ENCODE measurements around the gene AMIGO3.
"Not testable (repeated sequence)": the region's sequence is repeated elsewhere in the genome, so short reads cannot be mapped to it uniquely, and the experiment has no call there.

The AMIGO3 gene

GRCh38 chr3:49719214-49719884 lies at the start of gene AMIGO3:
AMIGO3 (minus strand) TSS chr3:49719684; CDS start chr3:49719465, 219 bp downstream.
- peak; percentile 89 to 94 for DNase-seq

- no peak for DNase-seq
Observed at GRCh38 chr3:49763981-49764380, 44.5 kb upstream of the AMIGO3 start.

- DNase-seq, result no peak
Observed at GRCh38 chr3:49761661-49762060, 42.2 kb upstream of the AMIGO3 start.

- no peak for DNase-seq
Observed at GRCh38 chr3:49759226-49759625, 39.7 kb upstream of the AMIGO3 start.

- no peak for DNase-seq
Observed at GRCh38 chr3:49757197-49757596, 37.7 kb upstream of the AMIGO3 start.

- no peak for DNase-seq
Observed at GRCh38 chr3:49756036-49756435, 36.6 kb upstream of the AMIGO3 start.

GRCh38 chr3:49754536-49754935 lies 35.1 kb upstream of the AMIGO3 start:
- DNase-seq, result no peak

GRCh38 chr3:49751501-49751900 lies 32.0 kb upstream of the AMIGO3 start:
- DNase-seq, result no peak

- DNase-seq, result no peak
Observed at GRCh38 chr3:49750056-49750455, 30.6 kb upstream of the AMIGO3 start.

- DNase-seq, result not testable (repeated sequence)
Observed at GRCh38 chr3:49748874-49749273, 29.4 kb upstream of the AMIGO3 start.

- no peak for DNase-seq
Observed at GRCh38 chr3:49747792-49748480, 28.5 kb upstream of the AMIGO3 start.

GRCh38 chr3:49745986-49746385 lies 26.5 kb upstream of the AMIGO3 start:
- DNase-seq, result no peak

- no peak for DNase-seq
Observed at GRCh38 chr3:49740427-49740826, 20.9 kb upstream of the AMIGO3 start.

- DNase-seq, result no peak
Observed at GRCh38 chr3:49738067-49738713, 18.7 kb upstream of the AMIGO3 start.

- DNase-seq, result no peak
Observed at GRCh38 chr3:49734752-49735151, 15.3 kb upstream of the AMIGO3 start.

GRCh38 chr3:49733551-49733950 lies 14.1 kb upstream of the AMIGO3 start:
- DNase-seq, result no peak

- DNase-seq, result no peak
Observed at GRCh38 chr3:49732597-49732996, 13.1 kb upstream of the AMIGO3 start.

GRCh38 chr3:49729966-49730609 lies 10.6 kb upstream of the AMIGO3 start:
- DNase-seq, result no peak

GRCh38 chr3:49727924-49728361 lies 8.5 kb upstream of the AMIGO3 start:
- DNase-seq, result no peak

GRCh38 chr3:49727154-49727923 lies 7.9 kb upstream of the AMIGO3 start:
- DNase-seq, result no peak

GRCh38 chr3:49725906-49726681 lies 6.6 kb upstream of the AMIGO3 start:
- DNase-seq, result no peak

- DNase-seq, result no peak
Observed at GRCh38 chr3:49724586-49724985, 5.1 kb upstream of the AMIGO3 start.
